H9 (cell line): Measurements from ENCODE around the gene CACNA2D4. TPM values are rescaled to one million over a fixed set of nuclear protein-coding genes. Genes with fewer than 3 reads are reported as not detected.

Experiments
- DNase-seq: peaks from one replicate; pipeline ENCODE4 v3.0.0-alpha.2; 2017
- H2AFZ ChIP-seq: one replicate; pipeline ENCODE4 v1.6.1; 2013; ENCODE audit warnings: mild to moderate bottlenecking, low read length, control low read depth, moderate library complexity
- H2AK5ac ChIP-seq: 2 replicates; pipeline ENCODE4 v1.6.1; 2013; ENCODE audit warnings: low read length, control low read depth, mixed read lengths; ENCODE audit not compliant: insufficient read length
- H2BK120ac ChIP-seq: one replicate; pipeline ENCODE4 v1.6.1; 2013; ENCODE audit warnings: low read depth, mild to moderate bottlenecking, low read length, control low read depth, inconsistent platforms; ENCODE audit not compliant: poor library complexity, severe bottlenecking
- H2BK12ac ChIP-seq: 2 replicates; pipeline ENCODE4 v1.6.1; 2013; ENCODE audit warnings: low read length, control low read depth, mixed read lengths, low read depth; ENCODE audit not compliant: insufficient read length
- H2BK15ac ChIP-seq: 2 replicates; pipeline ENCODE4 v1.6.1; 2013; ENCODE audit warnings: low read depth, low read length, control low read depth
- H2BK20ac ChIP-seq: one replicate; pipeline ENCODE4 v1.6.1; 2013; ENCODE audit warnings: low read depth, mild to moderate bottlenecking, low read length, control low read depth, inconsistent platforms; ENCODE audit not compliant: poor library complexity, severe bottlenecking
- H2BK5ac ChIP-seq: 2 replicates; pipeline ENCODE4 v1.6.1; 2013; ENCODE audit warnings: low read length, control low read depth, mixed read lengths; ENCODE audit not compliant: insufficient read length
- H3K14ac ChIP-seq: 2 replicates; pipeline ENCODE4 v1.6.1; 2013; ENCODE audit warnings: low read length, control low read depth; ENCODE audit not compliant: insufficient read depth
- H3K18ac ChIP-seq: 2 replicates; pipeline ENCODE4 v1.6.1; 2013; ENCODE audit warnings: low read depth, mild to moderate bottlenecking, mixed read lengths, low read length, control low read depth; ENCODE audit not compliant: insufficient read length
- H3K23ac ChIP-seq: 2 replicates; pipeline ENCODE4 v1.6.1; 2013; ENCODE audit warnings: low read length, control low read depth, mixed read lengths, low read depth; ENCODE audit not compliant: insufficient read length
- H3K23me2 ChIP-seq: 2 replicates; pipeline ENCODE4 v1.6.1; 2013; ENCODE audit warnings: low read depth, mild to moderate bottlenecking, mixed read lengths, low read length, control low read depth; ENCODE audit not compliant: insufficient read length, poor library complexity, severe bottlenecking
- H3K27ac ChIP-seq: 2 replicates; pipeline ENCODE4 v1.5.1; 2013; ENCODE audit warnings: low read length, control low read depth, mixed read lengths, low read depth; ENCODE audit not compliant: insufficient read length
- H3K27me3 ChIP-seq: 2 replicates; pipeline ENCODE4 v1.6.1; 2013; ENCODE audit warnings: low read length, control low read depth, inconsistent platforms; ENCODE audit not compliant: insufficient read depth
- H3K4ac ChIP-seq: 2 replicates; pipeline ENCODE4 v1.6.1; 2013; ENCODE audit warnings: low read depth, mild to moderate bottlenecking, control low read depth, inconsistent platforms, low read length, moderate library complexity
- H3K4me1 ChIP-seq: 2 replicates; pipeline ENCODE4 v1.6.1; 2013; ENCODE audit warnings: low read length, control low read depth, inconsistent platforms; ENCODE audit not compliant: insufficient read depth
- H3K4me2 ChIP-seq: 2 replicates; pipeline ENCODE4 v1.6.1; 2013; ENCODE audit warnings: low read length, control low read depth, mixed read lengths; ENCODE audit not compliant: insufficient read length, insufficient read depth
- H3K56ac ChIP-seq: 2 replicates; pipeline ENCODE4 v1.6.1; 2013; ENCODE audit warnings: low read depth, mild to moderate bottlenecking, mixed read lengths, low read length, control low read depth; ENCODE audit not compliant: insufficient read length
- H3K79me1 ChIP-seq: 2 replicates; pipeline ENCODE4 v1.6.1; 2013; ENCODE audit warnings: low read depth, mild to moderate bottlenecking, moderate library complexity, low read length, control low read depth, inconsistent platforms; ENCODE audit not compliant: insufficient read depth, poor library complexity, severe bottlenecking
- H3K79me2 ChIP-seq: 2 replicates; pipeline ENCODE4 v1.6.1; 2013; ENCODE audit warnings: low read length, control low read depth, inconsistent platforms; ENCODE audit not compliant: insufficient read depth
- H3K9ac ChIP-seq: 2 replicates; pipeline ENCODE4 v1.6.1; 2013; ENCODE audit warnings: low read length, control low read depth, mixed read lengths; ENCODE audit not compliant: insufficient read length; ENCODE audit errors: extremely low read depth
- H3K9me3 ChIP-seq: one replicate; pipeline ENCODE4 v1.6.1; 2013; ENCODE audit warnings: low read depth, low read length, inconsistent platforms; ENCODE audit not compliant: control insufficient read depth
- H3T11ph ChIP-seq: one replicate; pipeline ENCODE4 v1.6.1; 2013; ENCODE audit warnings: mild to moderate bottlenecking, low read length, control low read depth, inconsistent platforms
- H4K20me1 ChIP-seq: one replicate; pipeline ENCODE4 v1.6.1; 2013; ENCODE audit not compliant: control insufficient read depth, insufficient read length, insufficient read depth
- H4K5ac ChIP-seq: 2 replicates; pipeline ENCODE4 v1.6.1; 2013; ENCODE audit warnings: low read depth, mild to moderate bottlenecking, mixed read lengths, low read length, control low read depth; ENCODE audit not compliant: insufficient read length
- H4K8ac ChIP-seq: replicated peaks from 2 replicates; pipeline ENCODE4 v1.6.1; 2013; ENCODE audit warnings: low read length, control low read depth, mixed read lengths, low read depth; ENCODE audit not compliant: insufficient read length
- H4K91ac ChIP-seq: 2 replicates; pipeline ENCODE4 v1.6.1; 2013; ENCODE audit warnings: low read depth, mild to moderate bottlenecking, moderate library complexity, mixed read lengths, low read length, control low read depth; ENCODE audit not compliant: insufficient read length
- H3K27ac Mint-ChIP-seq, 3 experiments: 2 replicates in 2 of 3; 3 replicates in 1 of 3; pipeline ENCODE4 v1.8.0; 2020 to 2021; ENCODE audit warnings: mixed read lengths in 3 of 3, mild to moderate bottlenecking in 1 of 3, moderate library complexity in 1 of 3
- H3K27me3 Mint-ChIP-seq: 2 replicates; pipeline ENCODE4 v1.8.0; 2021; ENCODE audit warnings: low read depth, mild to moderate bottlenecking, moderate library complexity, mixed read lengths
- H3K36me3 Mint-ChIP-seq, 3 experiments: 2 replicates in 2 of 3; 3 replicates in 1 of 3; pipeline ENCODE4 v1.8.0; 2020 to 2021; ENCODE audit warnings: low read depth in 3 of 3, mixed read lengths in 3 of 3; ENCODE audit not compliant: insufficient read depth in 1 of 3
- H3K4me1 Mint-ChIP-seq, 2 experiments: 2 replicates each; pipeline ENCODE4 v1.8.0; 2020; ENCODE audit warnings: mixed read lengths in 2 of 2
- H3K4me3 Mint-ChIP-seq, 2 experiments: 2 replicates in 1 of 2; 3 replicates in 1 of 2; pipeline ENCODE4 v1.8.0; 2020 to 2021; ENCODE audit warnings: mild to moderate bottlenecking in 2 of 2, mixed read lengths in 2 of 2, moderate library complexity in 1 of 2
- H3K9me3 Mint-ChIP-seq, 2 experiments: 2 replicates in 1 of 2; 3 replicates in 1 of 2; pipeline ENCODE4 v1.8.0; 2020; ENCODE audit warnings: mild to moderate bottlenecking in 2 of 2, mixed read lengths in 2 of 2, moderate library complexity in 1 of 2
- CTCF ChIP-seq: fragments of 200-600 bp; sonication (generic); conservative IDR thresholded peaks from 3 replicates; pipeline ENCODE4 v1.8.0; 2021; ENCODE audit warnings: antibody characterized with exemption, mild to moderate bottlenecking
- WGBS: extraction: QIAGEN DNeasy Blood & Tissue Kit; methylation state at CpG from one replicate; pipeline ENCODE4 v1.1.7; 2013; ENCODE audit warnings: missing lambda C conversion rate, low lambda C conversion rate, mixed read lengths; ENCODE audit not compliant: insufficient read length; ENCODE audit errors: extremely low coverage; 5-methylcytosine and 5-hydroxymethylcytosine counted together
- total RNA-seq: library from RNA; stranded (reverse); gene quantifications from 2 replicates; pipeline ENCODE4 v1.2.1, GENCODE V29; 2021

Gene CACNA2D4
- total RNA-seq, 1 experiment from 2014 or later = 0.79 TPM

- no peak overlapping the region for H3K27ac ChIP-seq
- no peak overlapping the region; the same call in 1 of the 2 replicates for H3K14ac ChIP-seq
- peaks cover 2 to 16% of the 10 kb centered on the region in 2 experiments; a peak in 2 of 4 replicates for H3K4me1 Mint-ChIP-seq
- H3K4ac ChIP-seq = no peak overlapping the region
- no peaks in the 10 kb centered on the region for H3K9me3 ChIP-seq
- H2BK5ac ChIP-seq = no peak overlapping the region
- H3K18ac ChIP-seq = no peak overlapping the region
- H4K20me1 ChIP-seq = no peaks in the 10 kb centered on the region
- H3K79me2 ChIP-seq = no peaks in the 10 kb centered on the region
- no peak overlapping the region for H4K5ac ChIP-seq
- no peaks in the 10 kb centered on the region for H3K27me3 ChIP-seq
- peaks cover 3% of the 10 kb centered on the region; the same call in 1 of the 2 replicates for H3K27me3 Mint-ChIP-seq
- H3K79me1 ChIP-seq = no peaks in the 10 kb centered on the region
- H4K91ac ChIP-seq = no peak overlapping the region
- no peak for TF ChIP-seq CTCF
- H3K9me3 Mint-ChIP-seq = no peaks in the 10 kb centered on the region; a peak in 1 of 5 replicates
- no peak overlapping the region for H3K4me2 ChIP-seq
- H2AFZ ChIP-seq = no peak overlapping the region
- no peak overlapping the region for H3K56ac ChIP-seq
- H3K27ac Mint-ChIP-seq = no peak overlapping the region; a peak in 1 of 7 replicates
- no peak overlapping the region for H2BK12ac ChIP-seq
- no peak overlapping the region for H3K23ac ChIP-seq
- no peaks in the 10 kb centered on the region for H3K23me2 ChIP-seq
- H2AK5ac ChIP-seq = no peak overlapping the region
- no peaks in the 10 kb centered on the region for H3K36me3 Mint-ChIP-seq
- H2BK120ac ChIP-seq = no peak overlapping the region
- no peak overlapping the region for H3T11ph ChIP-seq
- no CpG with 5 or more reads among the region's 27 CpGs for WGBS
- no peak overlapping the region for H2BK20ac ChIP-seq
- H2BK15ac ChIP-seq = no peak overlapping the region
- H3K9ac ChIP-seq = no peak overlapping the region
- peak; percentile 28 for DNase-seq
- no peak overlapping the region for H4K8ac ChIP-seq
- no peaks in the 10 kb centered on the region for H3K4me1 ChIP-seq
- H3K4me3 Mint-ChIP-seq = no peak overlapping the region; a peak in 1 of 5 replicates
Measured at GRCh38 chr12:1930803-1931597, 12.5 kb upstream of the CACNA2D4 start.
